ENCODE results near the gene TAF1D.
"Not testable (repeated sequence)": the region's sequence is repeated elsewhere in the genome, so short reads cannot be mapped to it uniquely, and the experiment has no call there.

Gene TAF1D

DNA sequence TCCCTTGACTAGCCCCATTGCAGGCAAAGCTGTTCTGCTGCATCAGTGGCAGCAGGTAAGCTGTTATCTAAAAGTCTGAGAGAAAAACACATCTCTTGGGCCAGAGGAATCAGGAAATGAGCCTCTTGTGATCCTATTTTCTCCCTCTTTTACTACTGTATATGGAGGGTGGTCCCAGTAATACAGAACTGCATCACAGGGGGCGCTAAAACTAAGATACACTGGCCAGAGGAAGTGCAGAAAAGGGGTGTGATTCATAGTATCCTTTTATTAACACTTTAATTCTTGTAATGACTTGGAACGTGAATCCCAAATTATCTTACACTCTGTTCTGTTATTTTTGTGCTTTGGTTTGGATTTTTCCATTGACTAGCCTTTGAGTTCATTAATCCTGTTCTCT lies 34.0 kb upstream of the TAF1D start:
- Histone ChIP-seq H3K27me3 (replicated peaks; ENCODE audit: control insufficient read depth, insufficient read depth, low read length) (no peaks in the 10 kb centered on the region), H3K36me3 (ENCODE audit: control insufficient read depth, insufficient read depth, low read length) (no peaks in the 10 kb centered on the region), H3K4me3 (replicated peaks; ENCODE audit: low read depth, low read length) (no peak overlapping the region)
- TF ChIP-seq, protein P1, sequence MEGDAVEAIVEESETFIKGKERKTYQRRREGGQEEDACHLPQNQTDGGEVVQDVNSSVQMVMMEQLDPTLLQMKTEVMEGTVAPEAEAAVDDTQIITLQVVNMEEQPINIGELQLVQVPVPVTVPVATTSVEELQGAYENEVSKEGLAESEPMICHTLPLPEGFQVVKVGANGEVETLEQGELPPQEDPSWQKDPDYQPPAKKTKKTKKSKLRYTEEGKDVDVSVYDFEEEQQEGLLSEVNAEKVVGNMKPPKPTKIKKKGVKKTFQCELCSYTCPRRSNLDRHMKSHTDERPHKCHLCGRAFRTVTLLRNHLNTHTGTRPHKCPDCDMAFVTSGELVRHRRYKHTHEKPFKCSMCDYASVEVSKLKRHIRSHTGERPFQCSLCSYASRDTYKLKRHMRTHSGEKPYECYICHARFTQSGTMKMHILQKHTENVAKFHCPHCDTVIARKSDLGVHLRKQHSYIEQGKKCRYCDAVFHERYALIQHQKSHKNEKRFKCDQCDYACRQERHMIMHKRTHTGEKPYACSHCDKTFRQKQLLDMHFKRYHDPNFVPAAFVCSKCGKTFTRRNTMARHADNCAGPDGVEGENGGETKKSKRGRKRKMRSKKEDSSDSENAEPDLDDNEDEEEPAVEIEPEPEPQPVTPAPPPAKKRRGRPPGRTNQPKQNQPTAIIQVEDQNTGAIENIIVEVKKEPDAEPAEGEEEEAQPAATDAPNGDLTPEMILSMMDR (IDR thresholded peaks at IDR 0.05; ENCODE audit: insufficient read depth, low read length, poor library complexity, severe bottlenecking): no peak
- no peak for DNase-seq (ENCODE audit: extremely low read depth, insufficient read length)

DNA sequence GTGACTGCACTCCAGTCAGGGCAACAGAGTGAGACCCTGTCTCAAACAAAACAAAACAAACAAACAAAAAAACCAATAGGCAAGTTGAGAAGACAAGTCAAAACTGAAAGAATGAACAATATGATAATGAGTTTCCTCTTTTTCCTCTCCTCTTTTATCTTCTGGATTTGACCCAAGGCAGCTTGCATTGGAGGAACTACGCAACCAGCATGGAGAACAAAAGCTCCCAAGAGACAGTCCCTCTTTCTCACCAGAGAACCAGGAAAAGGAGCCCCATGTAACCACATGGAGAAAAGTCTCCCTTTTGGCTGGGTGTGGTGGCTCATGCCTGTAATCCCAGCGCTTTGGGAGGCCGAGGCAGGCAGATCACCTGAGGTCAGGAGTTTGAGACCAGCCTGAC lies 33.3 kb upstream of the TAF1D start:
- H3K27me3 ChIP-seq (replicated peaks; ENCODE audit: control insufficient read depth, insufficient read depth, low read length); H3K36me3 ChIP-seq (ENCODE audit: control insufficient read depth, insufficient read depth, low read length); H3K4me3 ChIP-seq (replicated peaks; ENCODE audit: low read depth, low read length); DNase-seq (ENCODE audit: extremely low read depth, insufficient read length): not testable (repeated sequence)

DNA sequence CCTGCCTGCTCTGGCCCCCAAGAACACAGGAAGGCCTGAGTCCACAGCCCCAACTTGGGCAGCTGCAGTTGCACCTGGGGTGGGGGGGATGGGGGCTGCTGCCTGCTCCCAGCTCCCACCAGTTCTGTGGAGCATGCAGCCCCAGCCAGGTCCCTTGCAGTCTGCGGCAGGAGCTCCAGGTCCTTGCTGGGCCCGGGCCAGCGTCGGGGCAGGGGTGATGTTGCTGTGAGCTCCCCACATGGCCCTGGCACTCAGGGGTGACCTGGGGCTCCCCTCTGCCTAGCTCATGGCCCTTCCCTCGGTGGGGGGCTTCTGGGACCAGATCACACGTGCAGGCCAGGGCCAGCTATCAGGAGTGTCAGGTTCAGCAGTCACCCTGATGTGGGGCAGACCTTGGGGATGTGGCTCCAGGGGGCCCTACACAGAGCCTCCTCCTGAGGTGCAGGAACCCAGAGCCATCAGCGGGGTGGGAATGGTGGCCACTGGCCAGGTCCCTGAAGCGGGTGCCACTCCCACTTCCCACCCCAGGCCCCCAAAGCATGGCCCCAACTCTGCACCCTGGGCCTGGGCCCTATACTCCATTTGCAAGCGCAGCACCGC lies 32.4 kb upstream of the TAF1D start:
- TF ChIP-seq, protein P1 (IDR thresholded peaks at IDR 0.05; ENCODE audit: insufficient read depth, low read length, poor library complexity, severe bottlenecking): no peak
- no peaks in the 10 kb centered on the region for H3K36me3 ChIP-seq (ENCODE audit: control insufficient read depth, insufficient read depth, low read length)
- no peak overlapping the region for H3K4me3 ChIP-seq (replicated peaks; ENCODE audit: low read depth, low read length)
- H3K27me3 ChIP-seq (replicated peaks; ENCODE audit: control insufficient read depth, insufficient read depth, low read length): no peaks in the 10 kb centered on the region
- no peak for DNase-seq (ENCODE audit: extremely low read depth, insufficient read length)

DNA sequence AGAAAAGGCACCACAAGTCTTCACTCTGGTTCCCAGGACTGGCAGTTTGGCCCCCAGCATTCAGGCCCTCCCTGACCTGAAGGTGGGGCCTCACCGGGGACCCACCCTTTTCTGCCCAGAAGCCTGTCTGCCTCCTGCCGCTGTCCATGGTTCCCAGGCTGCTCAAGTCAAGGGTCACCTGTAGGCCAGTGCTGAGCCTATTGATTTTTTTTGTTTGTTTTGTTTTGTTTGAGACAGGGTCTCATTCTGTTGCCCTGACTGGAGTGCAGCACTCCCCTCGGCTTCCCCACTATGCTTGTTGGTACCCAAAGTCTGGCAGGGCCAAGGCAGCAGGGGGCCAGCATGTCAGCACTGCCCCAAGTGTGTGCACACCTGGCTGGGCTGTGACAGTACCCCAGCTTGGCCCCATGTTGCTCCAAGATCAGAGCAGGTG lies 31.8 kb upstream of the TAF1D start:
- H3K4me3 ChIP-seq (replicated peaks; ENCODE audit: low read depth, low read length): no peak overlapping the region
- DNase-seq (ENCODE audit: extremely low read depth, insufficient read length): no peak

GRCh38 chr11:93772123-93772522 lies 30.8 kb upstream of the TAF1D start:
- TF ChIP-seq, protein P1 (IDR thresholded peaks at IDR 0.05; ENCODE audit: insufficient read depth, low read length, poor library complexity, severe bottlenecking): no peak

More for the DNA sequence above, 31.8 kb upstream of the TAF1D start:
- H3K36me3 ChIP-seq (ENCODE audit: control insufficient read depth, insufficient read depth, low read length): no peaks in the 10 kb centered on the region
- TF ChIP-seq, protein P1 (IDR thresholded peaks at IDR 0.05; ENCODE audit: insufficient read depth, low read length, poor library complexity, severe bottlenecking): no peak
- no peaks in the 10 kb centered on the region for H3K27me3 ChIP-seq (replicated peaks; ENCODE audit: control insufficient read depth, insufficient read depth, low read length)

GRCh38 chr11:93770160-93770559 lies 28.9 kb upstream of the TAF1D start:
- H3K36me3 ChIP-seq (ENCODE audit: control insufficient read depth, insufficient read depth, low read length): no peaks in the 10 kb centered on the region
- TF ChIP-seq, protein P1 (IDR thresholded peaks at IDR 0.05; ENCODE audit: insufficient read depth, low read length, poor library complexity, severe bottlenecking): no peak
- H3K4me3 ChIP-seq (replicated peaks; ENCODE audit: low read depth, low read length): no peak overlapping the region
- no peak for DNase-seq (ENCODE audit: extremely low read depth, insufficient read length)
- no peaks in the 10 kb centered on the region for H3K27me3 ChIP-seq (replicated peaks; ENCODE audit: control insufficient read depth, insufficient read depth, low read length)

More at GRCh38 chr11:93772123-93772522, 30.8 kb upstream of the TAF1D start:
- DNase-seq (ENCODE audit: extremely low read depth, insufficient read length): no peak
- Histone ChIP-seq H3K36me3 (ENCODE audit: control insufficient read depth, insufficient read depth, low read length) (no peaks in the 10 kb centered on the region), H3K27me3 (replicated peaks; ENCODE audit: control insufficient read depth, insufficient read depth, low read length) (no peaks in the 10 kb centered on the region), H3K4me3 (replicated peaks; ENCODE audit: low read depth, low read length) (no peak overlapping the region)

Data from GM06990 (cell line).